ENCODE data around the gene CEBPA. TPM values are rescaled to one million over a fixed set of nuclear protein-coding genes. Genes with fewer than 3 reads are reported as not detected.

The CEBPA gene
- total and polyA plus RNA-seq, 12 donors = 0.60 to 29.9 (median 8.4) TPM

- WGBS, 4 donors = 74 to 91% (median 86%) methylated on average over 9 to 15 of the region's 15 CpGs
- Histone ChIP-seq H3K36me3 (replicated peaks in 1 of 2) (no peaks in the 10 kb centered on the region), H3K9me3 (replicated peaks in 1 of 3) (no peaks in the 10 kb centered on the region), H3K27me3 (no peaks in the 10 kb centered on the region), H3K27ac (no peak overlapping the region), H3K4me3 (no peak overlapping the region), H3K4me1 (replicated peaks in 1 of 2) (peaks cover 0 to 4% of the 10 kb centered on the region in 2 donors)
- intact Hi-C loops (cut with DNase I) = no loop called here
- no peak for TF ChIP-seq POLR2A (IDR thresholded peaks at IDR 0.05)
- no peak for TF ChIP-seq CTCF (IDR thresholded peaks at IDR 0.05)
- DNase-seq = no peak
These were observed 10.5 kb downstream of the CEBPA start for GRCh38 chr19:33291623-33292534.

- Histone ChIP-seq H3K4me1 (replicated peaks in 1 of 2) (peaks cover 0 to 4% of the 10 kb centered on the region in 2 donors), H3K9me3 (replicated peaks in 1 of 3) (no peaks in the 10 kb centered on the region), H3K4me3 (no peak overlapping the region), H3K36me3 (replicated peaks in 1 of 2) (no peaks in the 10 kb centered on the region), H3K27me3 (no peaks in the 10 kb centered on the region), H3K27ac (no peak overlapping the region)
- TF ChIP-seq POLR2A (IDR thresholded peaks at IDR 0.05) (no peak), CTCF (IDR thresholded peaks at IDR 0.05) (no peak)
- WGBS, 4 donors = 75 to 83% (median 78%) methylated on average over 7 to 14 of the region's 14 CpGs
- intact Hi-C loops (cut with DNase I) = no loop called here
- no peak for DNase-seq
These were observed 11.2 kb downstream of the CEBPA start for GRCh38 chr19:33290956-33291622.

GRCh38 chr19:33290082-33290815 lies 12.1 kb downstream of the CEBPA start:
- Histone ChIP-seq H3K4me3 (no peak overlapping the region), H3K9me3 (replicated peaks in 1 of 3) (no peaks in the 10 kb centered on the region), H3K36me3 (replicated peaks in 1 of 2) (no peaks in the 10 kb centered on the region), H3K27ac (no peak overlapping the region), H3K4me1 (replicated peaks in 1 of 2) (peaks cover 0 to 4% of the 10 kb centered on the region in 2 donors), H3K27me3 (no peaks in the 10 kb centered on the region)
- 80 to 85% (median 83%) methylated on average over 3 to 11 of the region's 11 CpGs for WGBS, 4 donors
- intact Hi-C loops (cut with DNase I) = no loop called here
- TF ChIP-seq POLR2A (IDR thresholded peaks at IDR 0.05) (no peak), CTCF (IDR thresholded peaks at IDR 0.05) (no peak)
- DNase-seq = no peak

GRCh38 chr19:33289261-33289660 lies 13.1 kb downstream of the CEBPA start:
- H3K27ac ChIP-seq = no peak overlapping the region
- no peak for DNase-seq
- no peaks in the 10 kb centered on the region for H3K27me3 ChIP-seq
- TF ChIP-seq POLR2A (IDR thresholded peaks at IDR 0.05) = no peak
- no peak for TF ChIP-seq CTCF (IDR thresholded peaks at IDR 0.05)
- no peaks in the 10 kb centered on the region for H3K9me3 ChIP-seq (replicated peaks in 1 of 3)
- no peaks in the 10 kb centered on the region for H3K36me3 ChIP-seq (replicated peaks in 1 of 2)
- H3K4me3 ChIP-seq = no peak overlapping the region
- peaks cover 0 to 4% of the 10 kb centered on the region in 2 donors for H3K4me1 ChIP-seq (replicated peaks in 1 of 2)
- intact Hi-C loops (cut with DNase I) = no loop called here
